LHCN-M2 (cell line): ENCODE results near the gene DPYSL5. TPM values are rescaled to one million over a fixed set of nuclear protein-coding genes. Genes with fewer than 3 reads are reported as not detected.

ENCODE experiments used
- DNase-seq: peaks from one replicate; pipeline ENCODE4 v3.0.0-alpha.2; 2012; ENCODE audit warnings: low read depth
- total RNA-seq: library from RNA; depleted of rRNA; stranded (reverse); fragments of >200 nt; gene quantifications from 2 replicates; pipeline ENCODE4 v1.2.3, GENCODE V29; 2014

Gene DPYSL5
- total RNA-seq, 1 experiment from 2014 or later: not detected

GRCh38 chr2:26924731-26925099 is 76.8 kb downstream of the DPYSL5 start:
- no peak for DNase-seq

GRCh38 chr2:26925100-26925791 is 77.3 kb downstream of the DPYSL5 start:
- no peak for DNase-seq

GRCh38 chr2:26927221-26927620 is 79.3 kb downstream of the DPYSL5 start:
- DNase-seq: no peak

GRCh38 chr2:26932974-26933373 is 85.0 kb downstream of the DPYSL5 start:
- no peak for DNase-seq

- no peak for DNase-seq
Observed at GRCh38 chr2:26933431-26934334, 85.8 kb downstream of the DPYSL5 start.

- no peak for DNase-seq
Observed at GRCh38 chr2:26934335-26934724, 86.4 kb downstream of the DPYSL5 start.

- no peak for DNase-seq
Observed at GRCh38 chr2:26934985-26935384, 87.1 kb downstream of the DPYSL5 start.

- no peak for DNase-seq
Observed at GRCh38 chr2:26936855-26937254, 88.9 kb downstream of the DPYSL5 start.

GRCh38 chr2:26938399-26939118 is 90.6 kb downstream of the DPYSL5 start:
- no peak for DNase-seq

- no peak for DNase-seq
Observed at GRCh38 chr2:26940001-26940400, 92.1 kb downstream of the DPYSL5 start.

GRCh38 chr2:26941486-26941885 is 93.6 kb downstream of the DPYSL5 start:
- no peak for DNase-seq

- DNase-seq: peak; percentile 15
Observed at GRCh38 chr2:26942543-26943295, 94.8 kb downstream of the DPYSL5 start.

GRCh38 chr2:26945991-26946750 is 98.2 kb downstream of the DPYSL5 start:
- DNase-seq: no peak

GRCh38 chr2:26946841-26947784 is 99.2 kb downstream of the DPYSL5 start:
- DNase-seq: peak; percentile 60

- DNase-seq: no peak
Observed at GRCh38 chr2:26948800-26949199, 100.9 kb downstream of the DPYSL5 start.

- DNase-seq: no peak
Observed at GRCh38 chr2:26950246-26950645, 102.3 kb downstream of the DPYSL5 start.

- no peak for DNase-seq
Observed at GRCh38 chr2:26951236-26951635, 103.3 kb downstream of the DPYSL5 start.

GRCh38 chr2:26952374-26952773 is 104.4 kb downstream of the DPYSL5 start:
- no peak for DNase-seq

GRCh38 chr2:26954135-26954534 is 106.2 kb downstream of the DPYSL5 start:
- no peak for DNase-seq

- DNase-seq: no peak
Observed at GRCh38 chr2:26957041-26957440, 109.1 kb downstream of the DPYSL5 start.
